A549 (cell line): ENCODE measurements around the gene SPECC1.

ENCODE experiments used
- CHD4 ChIP-seq: fragments of 200-600 bp; sonication (generic); IDR thresholded peaks from 2 replicates; pipeline ENCODE4 v1.6.1; 2016; ENCODE audit warnings: antibody characterized with exemption, mild to moderate bottlenecking, borderline replicate concordance
- CTCF ChIP-seq: fragments of >200 bp; sonication (Bioruptor Twin); formaldehyde crosslinking; IDR thresholded peaks from 3 replicates; pipeline ENCODE4 v1.5.1; 2016

- TF ChIP-seq CHD4 (no peak), CTCF (no peak)
Observed at GRCh38 chr17:20246692-20247091, 237.5 kb downstream of the SPECC1 start.
